ENCODE results near the gene CLIP4.

DNA sequence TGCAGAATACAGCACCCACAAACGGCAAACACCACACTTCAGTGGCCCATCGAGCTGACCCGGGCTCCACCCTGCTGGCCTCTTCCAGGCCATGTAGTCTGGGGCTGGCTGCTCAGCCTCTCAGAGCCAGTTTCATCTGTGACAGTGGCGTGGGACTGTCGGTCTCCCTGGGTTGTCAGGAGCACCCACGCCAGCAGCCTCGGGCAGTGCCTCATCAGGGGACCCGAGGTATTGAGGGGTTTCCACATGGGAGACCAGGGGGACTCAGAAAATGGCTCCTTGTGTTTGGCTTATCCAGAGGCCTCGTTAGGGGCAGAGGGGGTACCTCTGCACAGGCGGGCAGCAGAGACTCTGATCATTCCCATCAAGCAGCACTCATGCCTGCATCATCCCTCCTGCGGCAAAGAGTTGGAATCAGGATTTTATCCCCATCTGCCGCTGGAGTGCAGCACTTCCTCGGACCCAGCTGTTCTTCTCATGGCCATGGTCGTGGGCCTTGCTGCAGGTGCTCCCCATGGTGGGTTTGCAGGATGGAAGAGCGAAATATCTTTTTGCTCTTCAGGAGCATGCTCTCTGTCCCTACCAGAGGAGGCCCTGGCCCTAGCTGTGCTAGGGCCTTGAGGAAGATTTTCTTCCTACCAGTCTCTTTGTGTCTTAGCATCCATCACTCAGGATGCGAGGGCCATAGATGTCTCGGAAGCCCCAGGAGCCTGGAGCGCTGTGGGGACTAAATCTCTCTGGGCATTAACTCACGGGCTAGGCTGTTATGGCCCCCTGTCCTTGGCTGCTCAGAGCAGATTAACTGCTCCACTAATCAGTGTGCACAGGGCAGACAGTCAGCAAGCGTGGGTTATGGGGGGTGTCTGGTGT lies 100.8 kb downstream of the CLIP4 start:
- no peak for TF ChIP-seq EZH2phosphoT487 (IDR thresholded peaks at IDR 0.05; ENCODE audit: borderline replicate concordance, low read length)
- TF ChIP-seq, protein P1, sequence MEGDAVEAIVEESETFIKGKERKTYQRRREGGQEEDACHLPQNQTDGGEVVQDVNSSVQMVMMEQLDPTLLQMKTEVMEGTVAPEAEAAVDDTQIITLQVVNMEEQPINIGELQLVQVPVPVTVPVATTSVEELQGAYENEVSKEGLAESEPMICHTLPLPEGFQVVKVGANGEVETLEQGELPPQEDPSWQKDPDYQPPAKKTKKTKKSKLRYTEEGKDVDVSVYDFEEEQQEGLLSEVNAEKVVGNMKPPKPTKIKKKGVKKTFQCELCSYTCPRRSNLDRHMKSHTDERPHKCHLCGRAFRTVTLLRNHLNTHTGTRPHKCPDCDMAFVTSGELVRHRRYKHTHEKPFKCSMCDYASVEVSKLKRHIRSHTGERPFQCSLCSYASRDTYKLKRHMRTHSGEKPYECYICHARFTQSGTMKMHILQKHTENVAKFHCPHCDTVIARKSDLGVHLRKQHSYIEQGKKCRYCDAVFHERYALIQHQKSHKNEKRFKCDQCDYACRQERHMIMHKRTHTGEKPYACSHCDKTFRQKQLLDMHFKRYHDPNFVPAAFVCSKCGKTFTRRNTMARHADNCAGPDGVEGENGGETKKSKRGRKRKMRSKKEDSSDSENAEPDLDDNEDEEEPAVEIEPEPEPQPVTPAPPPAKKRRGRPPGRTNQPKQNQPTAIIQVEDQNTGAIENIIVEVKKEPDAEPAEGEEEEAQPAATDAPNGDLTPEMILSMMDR (IDR thresholded peaks at IDR 0.05; ENCODE audit: low read depth, low read length, poor library complexity, severe bottlenecking) = no peak
